ENCODE results near the gene SLC25A29.

- TF ChIP-seq CTCF (IDR thresholded peaks at IDR 0.05; ENCODE audit: low read depth, low read length) (no peak), POLR2A (IDR thresholded peaks at IDR 0.05; ENCODE audit: extremely low read depth, insufficient read length) (no peak), MAX (IDR thresholded peaks at IDR 0.05; ENCODE audit: low read depth, low read length) (no peak), MYC (IDR thresholded peaks at IDR 0.05; ENCODE audit: low read depth, low read length) (no peak)
Observed at GRCh38 chr14:100282766-100283419, 23.4 kb downstream of the SLC25A29 start.
